ENCODE results near the gene RGS11.
"Not testable (repeated sequence)": the region's sequence is repeated elsewhere in the genome, so short reads cannot be mapped to it uniquely, and the experiment has no call there.

The RGS11 gene

DNA sequence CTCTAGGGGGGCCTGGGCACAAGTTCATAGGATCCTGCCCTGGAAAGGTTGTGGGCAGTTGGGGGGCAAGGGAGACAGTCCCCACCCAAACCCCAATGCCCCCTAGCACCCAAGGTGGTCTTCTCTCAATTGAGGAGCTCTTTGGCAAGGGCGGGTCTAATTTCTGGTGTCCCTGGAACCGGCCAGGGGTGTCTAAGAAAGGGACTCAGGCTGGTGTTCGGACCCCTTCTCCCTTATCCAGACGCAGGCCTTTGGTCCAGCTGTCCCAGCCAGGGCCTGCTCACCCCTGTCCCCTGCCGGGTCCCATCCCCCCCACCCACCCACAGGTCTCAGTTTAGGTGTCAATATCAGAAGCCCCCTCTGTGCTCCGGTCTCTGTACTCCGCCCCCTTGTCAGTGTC is 3.8 kb upstream of the RGS11 start:
- no peak for DNase-seq

DNA sequence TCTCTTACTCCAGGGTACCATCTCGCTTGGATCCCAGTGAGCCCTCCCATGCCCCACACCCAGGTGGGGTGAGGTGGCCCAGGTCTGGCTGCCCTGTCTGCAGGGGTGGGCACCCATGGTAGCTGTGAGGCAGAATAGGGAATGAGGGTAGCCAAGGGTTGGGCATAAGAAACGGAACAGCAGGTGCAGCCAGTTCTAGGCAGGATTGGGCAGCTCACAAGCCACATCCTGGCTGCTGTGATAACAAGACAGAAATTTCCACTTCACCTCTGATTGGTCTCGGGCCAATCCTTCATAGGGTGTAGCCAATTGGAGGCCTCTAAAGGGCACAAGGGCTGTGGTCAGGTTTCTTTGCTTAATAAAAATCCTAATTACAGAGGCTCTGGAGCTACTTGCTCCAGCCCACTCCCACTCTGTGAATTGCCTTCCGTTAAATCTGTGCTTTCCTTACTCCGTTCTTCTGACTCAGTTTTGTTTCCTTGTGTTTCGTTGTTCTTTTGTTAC is 3.2 kb upstream of the RGS11 start:
- DNase-seq, result no peak

DNA sequence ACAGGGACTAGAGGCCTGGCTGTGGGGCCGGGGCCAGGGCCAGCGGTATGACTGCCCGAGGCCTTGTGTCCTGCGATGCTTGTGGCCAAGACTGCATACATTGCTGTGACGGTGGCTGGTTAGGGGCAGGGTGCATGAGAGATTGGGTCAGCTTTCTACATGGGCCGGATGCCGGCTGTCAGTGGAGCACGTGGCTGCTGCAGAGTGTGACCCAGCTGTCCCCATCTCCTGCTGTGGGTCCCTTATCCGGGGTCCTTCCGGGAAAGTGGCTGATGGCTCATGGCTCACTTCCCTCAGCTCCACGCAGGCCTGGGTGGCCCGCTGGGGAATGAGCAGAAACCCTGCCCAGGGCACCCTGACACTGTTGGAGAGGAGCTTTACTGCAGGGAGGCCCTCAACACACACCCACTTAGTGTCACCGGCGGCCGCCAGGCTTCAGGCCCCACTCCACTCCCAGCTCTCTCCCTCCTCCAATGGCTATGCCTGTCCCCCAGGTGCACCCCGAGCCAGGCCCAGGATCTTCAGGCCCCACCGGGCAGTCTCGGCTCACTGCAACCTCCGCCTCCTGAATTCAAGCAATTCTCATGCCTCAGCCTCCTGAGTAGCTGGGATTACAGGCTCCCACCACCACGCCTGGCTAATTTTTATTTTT is 808 bp upstream of the RGS11 start:
- no peak for DNase-seq

DNA sequence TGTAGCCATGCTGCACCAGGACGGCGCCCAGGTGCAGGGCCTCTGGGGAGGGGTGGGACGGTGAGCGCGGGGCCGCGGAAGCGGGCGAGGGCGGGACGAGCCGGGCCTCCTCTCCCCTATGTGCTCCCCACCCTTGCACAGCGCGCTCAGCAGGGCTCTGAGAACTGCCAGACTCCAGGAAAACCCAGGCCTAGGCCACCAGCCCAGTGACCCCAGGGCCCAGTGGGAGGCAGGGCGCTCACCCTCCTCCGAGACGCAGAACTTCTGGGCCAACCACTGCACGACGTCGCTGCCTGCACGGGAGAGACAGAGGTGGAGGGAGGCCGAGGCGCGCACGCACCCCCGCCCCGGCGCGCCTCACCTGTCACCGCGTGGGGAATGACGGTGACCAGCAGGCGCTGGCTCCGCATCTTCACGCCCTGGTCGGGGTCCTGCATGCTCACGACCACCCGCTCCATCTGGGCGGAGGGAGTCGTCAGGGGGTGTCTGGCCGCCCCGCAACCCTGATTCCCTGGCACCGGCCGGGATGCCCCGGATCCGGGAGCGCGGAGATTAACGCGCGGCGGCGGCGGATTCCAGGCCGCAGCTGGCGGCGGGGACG is 603 bp downstream of the RGS11 start:
- DNase-seq, result no peak

- DNase-seq, result no peak
These were observed 2.0 kb downstream of the RGS11 start for GRCh38 chr16:273547-274421.

GRCh38 chr16:272633-273546 is 2.9 kb downstream of the RGS11 start:
- no peak for DNase-seq

DNA sequence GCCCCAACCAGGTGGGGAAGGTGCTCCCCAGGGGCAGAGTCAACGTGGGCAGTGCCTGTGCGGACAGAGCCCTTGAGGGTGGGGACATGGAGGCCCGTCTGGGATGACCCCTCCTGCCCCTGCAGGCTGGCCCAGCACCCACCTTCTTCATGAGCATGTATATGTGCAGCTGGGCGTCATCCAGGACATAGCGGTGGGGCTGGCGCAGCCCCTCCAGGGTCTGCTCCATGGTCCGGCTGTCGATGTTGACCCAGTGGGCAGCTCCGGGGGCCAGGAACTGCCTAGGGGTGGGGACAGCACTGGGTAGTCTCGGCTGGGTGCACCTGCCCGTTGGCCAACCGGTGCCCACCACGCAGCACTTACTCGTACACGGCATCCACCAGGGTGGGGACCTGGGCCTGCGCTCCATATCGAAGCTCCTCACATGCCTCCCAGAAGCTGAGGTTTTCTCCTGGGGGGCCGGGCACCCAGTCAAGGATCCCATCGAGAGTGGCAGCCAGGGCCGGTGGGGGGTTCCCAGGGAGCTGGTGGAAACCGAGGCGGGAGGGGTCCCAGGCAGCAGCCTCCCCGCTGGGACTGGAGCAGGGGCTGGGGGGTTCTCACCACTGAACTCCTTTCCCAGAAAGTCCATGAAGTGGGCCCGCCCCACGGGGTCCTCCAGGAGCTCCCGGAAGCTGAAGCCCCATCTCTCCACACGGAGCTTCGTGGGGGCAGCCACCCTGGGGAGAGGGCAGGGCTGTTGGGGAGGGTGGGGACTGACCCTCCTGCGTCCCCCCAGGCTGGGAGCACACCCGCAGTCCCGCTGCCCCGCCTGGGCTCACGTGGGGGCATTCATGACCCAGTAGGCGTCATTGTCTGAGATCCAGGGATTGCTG is 5.1 kb downstream of the RGS11 start:
- DNase-seq, result no peak

GRCh38 chr16:269061-269796 is 6.5 kb downstream of the RGS11 start:
- DNase-seq, result no peak

- DNase-seq, result no peak
These were observed 7.3 kb downstream of the RGS11 start for GRCh38 chr16:268141-269053.

- not testable (repeated sequence) for DNase-seq
These were observed 8.2 kb downstream of the RGS11 start for GRCh38 chr16:267562-267961.

DNA sequence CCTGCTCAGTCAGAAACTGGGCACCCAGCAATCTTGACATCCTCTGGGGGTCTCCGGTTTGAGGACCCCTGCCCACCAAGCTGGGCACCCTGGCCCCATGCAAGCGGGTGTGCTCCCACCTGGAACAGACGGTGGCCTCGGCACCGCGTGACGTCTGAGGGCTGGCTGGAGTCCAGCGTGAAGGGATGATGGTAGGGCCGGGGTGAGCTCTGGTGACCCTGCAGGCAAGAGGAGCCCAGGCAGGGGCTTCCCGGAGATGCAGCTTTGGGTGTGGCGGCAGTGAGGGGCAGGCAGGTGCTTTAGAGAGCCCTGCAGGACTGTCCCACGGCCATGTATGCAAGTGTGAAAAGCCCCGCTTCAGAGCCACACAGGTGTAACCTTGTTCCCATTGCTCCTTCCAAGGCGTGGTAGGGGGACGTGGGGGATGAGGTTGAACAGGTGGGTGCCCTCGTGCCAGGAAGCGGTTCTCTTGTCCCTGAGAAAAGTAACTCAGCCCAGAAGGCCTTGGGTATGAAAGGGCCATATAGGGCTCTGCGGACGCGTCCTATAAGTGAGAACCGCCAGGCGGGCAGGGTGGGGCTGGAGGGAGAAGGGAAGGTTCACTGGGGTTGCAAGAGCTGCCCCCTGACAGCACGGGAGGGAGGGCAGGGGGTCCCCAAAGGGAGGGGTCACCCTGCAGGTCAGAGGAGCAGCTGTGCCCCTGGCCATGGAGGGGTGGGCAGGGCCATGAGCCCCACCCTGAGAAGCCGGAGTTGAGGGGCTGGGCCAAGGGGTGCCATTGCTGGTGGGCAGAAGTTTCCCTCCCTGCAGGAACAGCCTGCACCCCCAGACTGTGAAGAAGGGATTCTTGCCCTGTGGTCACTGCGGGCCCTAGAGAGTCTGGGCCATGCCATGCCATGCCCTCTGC is 9.2 kb downstream of the RGS11 start:
- DNase-seq, result no peak

- no peak for DNase-seq
These were observed 10.0 kb downstream of the RGS11 start for GRCh38 chr16:265711-266110.

DNA sequence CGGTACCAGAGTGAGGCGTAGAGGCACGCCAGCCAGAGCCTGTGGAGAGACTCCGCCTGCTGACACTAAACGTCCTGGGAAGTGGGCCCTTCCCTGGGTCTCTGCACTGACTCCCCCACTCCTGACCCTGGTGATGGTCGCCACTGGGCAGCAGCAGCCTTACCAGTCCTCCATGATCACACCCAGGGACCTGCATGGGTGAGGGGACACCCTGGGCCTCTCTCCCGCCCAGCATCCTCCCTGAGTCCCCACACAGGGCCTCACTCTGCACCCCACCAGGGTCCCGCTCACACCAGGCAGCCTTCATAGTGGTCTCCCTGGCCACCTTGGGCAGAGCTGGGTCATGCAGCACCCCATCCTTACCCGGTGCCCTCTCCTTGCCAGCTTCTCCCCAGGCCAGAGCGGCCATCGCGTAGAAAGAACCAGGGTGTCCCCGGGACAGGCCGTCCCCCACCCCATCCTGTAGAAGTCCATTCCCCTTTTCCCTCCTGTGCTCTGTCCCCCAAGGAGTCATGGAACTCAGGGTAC is 10.7 kb downstream of the RGS11 start:
- DNase-seq, result no peak

GRCh38 chr16:264440-264951 is 11.2 kb downstream of the RGS11 start:
- DNase-seq, result no peak

DNA sequence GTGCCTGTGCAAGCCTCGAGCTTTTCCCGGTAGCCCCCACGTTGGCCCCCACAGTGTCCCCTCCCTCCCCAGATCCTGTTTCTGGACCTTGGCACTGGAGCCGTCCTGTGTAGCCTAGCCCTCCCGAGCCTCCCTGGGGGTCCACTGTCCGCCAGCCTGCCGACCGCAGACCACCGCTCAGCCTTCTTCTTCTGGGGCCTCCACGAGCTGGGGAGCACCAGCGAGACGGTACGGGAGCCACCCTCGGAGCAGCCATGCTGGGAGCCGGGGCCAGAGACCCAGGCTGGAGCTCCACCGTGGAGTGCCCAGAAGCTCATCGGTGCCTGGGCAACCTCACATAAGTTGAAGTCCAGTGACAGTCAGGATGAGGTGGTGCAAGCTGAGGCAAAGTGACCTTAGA is 11.8 kb downstream of the RGS11 start:
- no peak for DNase-seq

DNA sequence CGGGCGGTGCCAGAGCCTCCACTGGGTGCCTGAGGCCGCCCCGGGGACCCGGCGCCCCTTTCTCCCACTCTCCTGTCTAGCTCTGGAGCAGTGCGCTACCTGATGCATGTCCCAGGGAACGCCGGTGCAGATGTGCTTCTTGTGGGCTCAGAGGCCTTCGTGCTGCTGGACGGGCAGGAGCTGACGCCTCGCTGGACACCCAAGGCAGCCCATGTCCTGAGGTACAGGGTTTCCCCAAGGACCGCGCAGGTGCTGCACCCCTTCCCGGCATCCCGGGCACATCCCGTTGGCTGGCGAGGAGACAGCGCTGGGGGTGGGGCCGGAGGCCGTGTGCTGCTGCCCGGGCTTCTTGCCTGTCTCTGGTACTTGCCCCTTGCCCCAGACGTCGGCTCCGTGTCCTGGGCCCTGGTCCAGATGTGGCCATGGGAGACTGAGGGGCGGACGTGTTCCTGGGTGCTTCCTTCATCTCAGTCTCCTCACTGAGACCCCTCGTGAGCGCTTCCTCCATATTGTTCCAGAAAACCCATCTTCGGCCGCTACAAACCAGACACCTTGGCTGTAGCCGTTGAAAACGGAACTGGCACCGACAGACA is 12.5 kb downstream of the RGS11 start:
- DNase-seq, result no peak

DNA sequence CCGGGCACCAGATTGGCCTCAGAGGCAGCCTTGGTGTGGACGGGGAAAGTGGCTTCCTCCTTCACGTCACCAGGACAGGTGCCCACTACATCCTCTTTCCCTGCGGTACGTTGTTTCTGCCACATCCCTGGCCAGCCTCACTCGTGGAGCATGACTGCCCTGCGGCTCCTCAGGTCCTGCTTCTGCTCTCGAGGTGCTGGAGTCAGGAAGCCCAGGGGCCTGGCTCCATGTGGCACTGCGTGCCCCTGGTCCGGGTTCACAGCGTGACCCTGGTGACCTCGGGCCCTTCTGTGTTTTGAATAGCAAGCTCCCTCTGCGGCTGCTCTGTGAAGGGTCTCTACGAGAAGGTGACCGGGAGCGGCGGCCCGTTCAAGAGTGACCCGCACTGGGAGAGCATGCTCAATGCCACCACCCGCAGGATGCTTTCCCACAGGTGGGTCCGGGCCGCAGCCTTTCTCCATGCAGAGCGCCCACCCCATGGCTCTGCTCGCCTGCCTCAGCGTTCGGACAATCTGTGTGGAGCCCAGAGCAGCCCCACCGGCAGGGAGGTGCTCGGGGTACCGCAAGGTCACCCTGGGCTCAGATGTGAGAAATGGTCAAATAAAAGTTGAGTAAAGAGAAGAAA is 13.5 kb downstream of the RGS11 start:
- DNase-seq, result no peak
